ENCODE measurements around the gene PPP2R3B.
"Not testable (repeated sequence)": the region's sequence is repeated elsewhere in the genome, so short reads cannot be mapped to it uniquely, and the experiment has no call there.

PPP2R3B gene

GRCh38 chrX:356385-357034 lies 30.2 kb downstream of the PPP2R3B start:
- no peak for FAIRE-seq
- no peak for DNase-seq (ENCODE audit: insufficient read length, low spot score)

GRCh38 chrX:355329-356050 lies 31.2 kb downstream of the PPP2R3B start:
- no peak for FAIRE-seq

GRCh38 chrX:353566-354535 lies 32.9 kb downstream of the PPP2R3B start:
- DNase-seq (ENCODE audit: insufficient read length, low spot score) (no peak), FAIRE-seq (no peak)

More at GRCh38 chrX:355329-356050, 31.2 kb downstream of the PPP2R3B start:
- DNase-seq (ENCODE audit: insufficient read length, low spot score): no peak

- FAIRE-seq (no peak), DNase-seq (ENCODE audit: insufficient read length, low spot score) (no peak)
These were observed 34.0 kb downstream of the PPP2R3B start for GRCh38 chrX:352582-353314.

GRCh38 chrX:352181-352580 lies 34.5 kb downstream of the PPP2R3B start:
- FAIRE-seq (no peak), DNase-seq (ENCODE audit: insufficient read length, low spot score) (no peak)

- DNase-seq (ENCODE audit: insufficient read length, low spot score) (no peak), FAIRE-seq (no peak)
These were observed 35.0 kb downstream of the PPP2R3B start for GRCh38 chrX:351736-352135.

- FAIRE-seq; DNase-seq (ENCODE audit: insufficient read length, low spot score): not testable (repeated sequence)
These were observed 35.4 kb downstream of the PPP2R3B start for GRCh38 chrX:351324-351641.

GRCh38 chrX:350534-351323 lies 36.0 kb downstream of the PPP2R3B start:
- FAIRE-seq (no peak), DNase-seq (ENCODE audit: insufficient read length, low spot score) (no peak)

GRCh38 chrX:350148-350533 lies 36.6 kb downstream of the PPP2R3B start:
- no peak for FAIRE-seq
- DNase-seq (ENCODE audit: insufficient read length, low spot score): no peak

- DNase-seq (ENCODE audit: insufficient read length, low spot score) (no peak), FAIRE-seq (no peak)
These were observed 37.0 kb downstream of the PPP2R3B start for GRCh38 chrX:349702-350101.

GRCh38 chrX:349196-349595 lies 37.5 kb downstream of the PPP2R3B start:
- FAIRE-seq (no peak), DNase-seq (ENCODE audit: insufficient read length, low spot score) (no peak)

- FAIRE-seq (no peak), DNase-seq (ENCODE audit: insufficient read length, low spot score) (no peak)
These were observed 38.1 kb downstream of the PPP2R3B start for GRCh38 chrX:348461-349117.

- no peak for FAIRE-seq
- no peak for DNase-seq (ENCODE audit: insufficient read length, low spot score)
These were observed 39.2 kb downstream of the PPP2R3B start for GRCh38 chrX:347351-348117.

- no peak for DNase-seq (ENCODE audit: insufficient read length, low spot score)
- no peak for FAIRE-seq
These were observed 40.5 kb downstream of the PPP2R3B start for GRCh38 chrX:346034-346813.

GRCh38 chrX:345020-345925 lies 41.4 kb downstream of the PPP2R3B start:
- DNase-seq (ENCODE audit: insufficient read length, low spot score) (no peak), FAIRE-seq (no peak)

GRCh38 chrX:344371-344901 lies 42.3 kb downstream of the PPP2R3B start:
- FAIRE-seq (no peak), DNase-seq (ENCODE audit: insufficient read length, low spot score) (no peak)

Data from GM19239 (cell line).